OCI-LY1 (cell line): ENCODE data around the gene ACTG2.

Source experiments
- H2AFZ ChIP-seq: fragments of 200-600 bp; sonication (generic), shearing (Covaris generic); 2 replicates; pipeline ENCODE4 v1.6.0; 2014; ENCODE audit warnings: antibody characterized with exemption, mild to moderate bottlenecking, low read length
- H3F3A ChIP-seq: fragments of 200-600 bp; sonication (generic), shearing (Covaris generic); 2 replicates; pipeline ENCODE4 v1.6.0; 2014; ENCODE audit warnings: mild to moderate bottlenecking, antibody characterized with exemption, low read length, moderate library complexity; ENCODE audit not compliant: insufficient read depth
- H3K27ac ChIP-seq: fragments of 200-600 bp; sonication (generic); 2 replicates; pipeline ENCODE4 v1.5.1; 2014; ENCODE audit warnings: low read length, mixed run types, mild to moderate bottlenecking, low read depth; ENCODE audit not compliant: poor library complexity, severe bottlenecking
- H3K27me3 ChIP-seq: fragments of 200-600 bp; sonication (generic); 2 replicates; pipeline ENCODE4 v1.6.0; 2014; ENCODE audit warnings: antibody characterized with exemption, mild to moderate bottlenecking, low read length, moderate library complexity; ENCODE audit not compliant: insufficient read depth
- H3K36me3 ChIP-seq: fragments of 200-600 bp; sonication (generic); 2 replicates; pipeline ENCODE4 v1.6.1; 2014; ENCODE audit warnings: mild to moderate bottlenecking, antibody characterized with exemption, low read length, moderate library complexity, mixed read lengths; ENCODE audit not compliant: insufficient read depth
- H3K4me1 ChIP-seq: fragments of 200-600 bp; sonication (generic); 2 replicates; pipeline ENCODE4 v1.5.1; 2014; ENCODE audit warnings: mild to moderate bottlenecking, low read length, moderate library complexity; ENCODE audit not compliant: insufficient read depth, severe bottlenecking
- H3K4me2 ChIP-seq: fragments of 200-600 bp; sonication (generic), shearing (Covaris generic); 2 replicates; pipeline ENCODE4 v1.6.1; 2014; ENCODE audit warnings: low read length
- H3K4me3 ChIP-seq: fragments of 200-600 bp; sonication (generic); 2 replicates; pipeline ENCODE4 v1.5.1; 2014; ENCODE audit warnings: low read length, low read depth, mild to moderate bottlenecking, mixed read lengths; ENCODE audit not compliant: poor library complexity, severe bottlenecking
- H3K79me2 ChIP-seq: fragments of 200-600 bp; shearing (Covaris generic); 2 replicates; pipeline ENCODE4 v1.6.1; 2016; ENCODE audit warnings: mixed run types, low read length, mixed read lengths; ENCODE audit not compliant: insufficient read depth
- H3K9ac ChIP-seq: fragments of 200-600 bp; sonication (generic), shearing (Covaris generic); 2 replicates; pipeline ENCODE4 v1.6.1; 2014; ENCODE audit warnings: mild to moderate bottlenecking, low read length, mixed read lengths
- H3K9me2 ChIP-seq: fragments of 200-600 bp; sonication (generic), shearing (Covaris generic); 2 replicates; pipeline ENCODE4 v1.6.1; 2014; ENCODE audit warnings: low read depth, mild to moderate bottlenecking, low read length, mixed read lengths
- H3K9me3 ChIP-seq: fragments of 200-600 bp; shearing (Covaris generic); 2 replicates; pipeline ENCODE4 v1.6.1; 2014; ENCODE audit warnings: low read length, mixed read lengths
- H4K20me1 ChIP-seq: fragments of 200-600 bp; sonication (generic), shearing (Covaris generic); 2 replicates; pipeline ENCODE4 v1.6.0; 2016; ENCODE audit warnings: mild to moderate bottlenecking, low read length; ENCODE audit not compliant: insufficient read depth
- EZH2 ChIP-seq: fragments of 200-600 bp; sonication (generic), shearing (Covaris generic); IDR thresholded peaks from 2 replicates; pipeline ENCODE4 v1.8.0; 2017; ENCODE audit warnings: borderline replicate concordance, mixed run types, mild to moderate bottlenecking, antibody characterized with exemption, low read length, moderate library complexity, mixed read lengths
- TF ChIP-seq, protein P1 (sequence below): fragments of 200-600 bp; sonication (generic), shearing (Covaris generic); IDR thresholded peaks from 2 replicates; pipeline ENCODE4 v1.5.1; 2017; ENCODE audit warnings: mild to moderate bottlenecking, antibody characterized with exemption, low read length, moderate library complexity, mixed read lengths

The ACTG2 gene

GRCh38 chr2:73851274-73851673 lies 41.5 kb upstream of the ACTG2 start:
- H3K4me1 ChIP-seq, result no peaks in the 10 kb centered on the region
- no peak overlapping the region for H3K4me2 ChIP-seq
- TF ChIP-seq, protein P1, sequence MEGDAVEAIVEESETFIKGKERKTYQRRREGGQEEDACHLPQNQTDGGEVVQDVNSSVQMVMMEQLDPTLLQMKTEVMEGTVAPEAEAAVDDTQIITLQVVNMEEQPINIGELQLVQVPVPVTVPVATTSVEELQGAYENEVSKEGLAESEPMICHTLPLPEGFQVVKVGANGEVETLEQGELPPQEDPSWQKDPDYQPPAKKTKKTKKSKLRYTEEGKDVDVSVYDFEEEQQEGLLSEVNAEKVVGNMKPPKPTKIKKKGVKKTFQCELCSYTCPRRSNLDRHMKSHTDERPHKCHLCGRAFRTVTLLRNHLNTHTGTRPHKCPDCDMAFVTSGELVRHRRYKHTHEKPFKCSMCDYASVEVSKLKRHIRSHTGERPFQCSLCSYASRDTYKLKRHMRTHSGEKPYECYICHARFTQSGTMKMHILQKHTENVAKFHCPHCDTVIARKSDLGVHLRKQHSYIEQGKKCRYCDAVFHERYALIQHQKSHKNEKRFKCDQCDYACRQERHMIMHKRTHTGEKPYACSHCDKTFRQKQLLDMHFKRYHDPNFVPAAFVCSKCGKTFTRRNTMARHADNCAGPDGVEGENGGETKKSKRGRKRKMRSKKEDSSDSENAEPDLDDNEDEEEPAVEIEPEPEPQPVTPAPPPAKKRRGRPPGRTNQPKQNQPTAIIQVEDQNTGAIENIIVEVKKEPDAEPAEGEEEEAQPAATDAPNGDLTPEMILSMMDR, result peak; percentile 41; the same call in 1 of the 2 replicates
- no peak for TF ChIP-seq EZH2
- H3K79me2 ChIP-seq, result no peaks in the 10 kb centered on the region
- no peaks in the 10 kb centered on the region for H4K20me1 ChIP-seq
- no peaks in the 10 kb centered on the region for H3K27me3 ChIP-seq
- no peaks in the 10 kb centered on the region for H3K9me3 ChIP-seq
- H3K9ac ChIP-seq, result no peak overlapping the region
- no peaks in the 10 kb centered on the region for H3F3A ChIP-seq
- H3K4me3 ChIP-seq, result no peak overlapping the region
- H3K27ac ChIP-seq, result no peak overlapping the region
- peaks cover 82% of the 10 kb centered on the region for H3K36me3 ChIP-seq
- no peaks in the 10 kb centered on the region for H3K9me2 ChIP-seq
- no peak overlapping the region for H2AFZ ChIP-seq

GRCh38 chr2:73852020-73852419 lies 40.8 kb upstream of the ACTG2 start:
- H3K9me2 ChIP-seq, result no peaks in the 10 kb centered on the region

GRCh38 chr2:73855526-73855925 lies 37.3 kb upstream of the ACTG2 start:
- TF ChIP-seq, protein P1, result no peak
- TF ChIP-seq EZH2, result no peak
- Histone ChIP-seq H3K9me2 (no peaks in the 10 kb centered on the region), H3K27ac (no peak overlapping the region), H3K4me3 (no peak overlapping the region), H3K9me3 (no peaks in the 10 kb centered on the region), H3K36me3 (peaks cover 68% of the 10 kb centered on the region), H3F3A (no peaks in the 10 kb centered on the region), H2AFZ (no peak overlapping the region), H3K9ac (no peak overlapping the region), H4K20me1 (no peaks in the 10 kb centered on the region), H3K4me2 (no peak overlapping the region), H3K79me2 (no peaks in the 10 kb centered on the region), H3K4me1 (peaks cover 3% of the 10 kb centered on the region), H3K27me3 (no peaks in the 10 kb centered on the region)

More at GRCh38 chr2:73852020-73852419, 40.8 kb upstream of the ACTG2 start:
- Histone ChIP-seq H3K79me2 (no peaks in the 10 kb centered on the region), H2AFZ (no peak overlapping the region), H3K27ac (no peak overlapping the region), H3K4me1 (peaks cover 3% of the 10 kb centered on the region), H3K27me3 (no peaks in the 10 kb centered on the region), H3K4me2 (no peak overlapping the region), H3F3A (no peaks in the 10 kb centered on the region), H3K4me3 (no peak overlapping the region), H3K36me3 (peaks cover 79% of the 10 kb centered on the region), H3K9me3 (no peaks in the 10 kb centered on the region), H4K20me1 (no peaks in the 10 kb centered on the region), H3K9ac (no peak overlapping the region)
- no peak for TF ChIP-seq EZH2
- TF ChIP-seq, protein P1, result no peak
